Osteoblast (primary cell): ENCODE measurements around the gene DNAJC12. TPM values are rescaled to one million over a fixed set of nuclear protein-coding genes. Genes with fewer than 3 reads are reported as not detected.
A peak's percentile ranks its signal among the peaks of the same experiment; 100 is the strongest.

Experiments
- DNase-seq: peaks from one replicate; pipeline ENCODE4 v3.0.0; 2011; ENCODE audit warnings: low spot score, mixed read lengths; ENCODE audit not compliant: insufficient read length; ENCODE audit errors: missing footprints
- H2AFZ ChIP-seq: 2 replicates; pipeline ENCODE4 v1.6.0; 2011; ENCODE audit warnings: mild to moderate bottlenecking, low read length
- H3K27ac ChIP-seq: 2 replicates; pipeline ENCODE4 v1.5.1; 2011; ENCODE audit warnings: mild to moderate bottlenecking, low read depth, low read length, moderate library complexity
- H3K27me3 ChIP-seq: 2 replicates; pipeline ENCODE4 v1.6.0; 2012; ENCODE audit warnings: mild to moderate bottlenecking, control low read depth, inconsistent platforms, low read length, moderate library complexity; ENCODE audit not compliant: insufficient read depth
- H3K36me3 ChIP-seq: 2 replicates; pipeline ENCODE4 v1.5.1; 2011; ENCODE audit warnings: mild to moderate bottlenecking, low read length, control low read depth, moderate library complexity; ENCODE audit not compliant: insufficient read depth
- H3K4me1 ChIP-seq: 2 replicates; pipeline ENCODE4 v1.5.1; 2011; ENCODE audit warnings: mild to moderate bottlenecking, low read length, control low read depth, moderate library complexity; ENCODE audit not compliant: insufficient read depth
- H3K4me2 ChIP-seq: 2 replicates; pipeline ENCODE4 v1.6.0; 2011; ENCODE audit warnings: mild to moderate bottlenecking, low read length; ENCODE audit not compliant: insufficient read depth
- H3K4me3 ChIP-seq: fragments of 200-600 bp; sonication (generic); 3 replicates; pipeline ENCODE4 v1.5.1; 2012; ENCODE audit warnings: mild to moderate bottlenecking, low read length, inconsistent platforms; ENCODE audit not compliant: insufficient read depth
- H3K79me2 ChIP-seq: 2 replicates; pipeline ENCODE4 v1.6.0; 2012; ENCODE audit warnings: mild to moderate bottlenecking, low read length, control low read depth, inconsistent platforms; ENCODE audit not compliant: insufficient read depth
- H3K9me3 ChIP-seq: 2 replicates; pipeline ENCODE4 v1.5.1; 2011; ENCODE audit warnings: low read depth, low read length, control low read depth
- H4K20me1 ChIP-seq: 2 replicates; pipeline ENCODE4 v1.6.0; 2012; ENCODE audit warnings: mild to moderate bottlenecking, low read length, control low read depth; ENCODE audit not compliant: insufficient read depth
- total RNA-seq: library from RNA; depleted of rRNA; stranded (reverse); fragments of >200 nt; gene quantifications from 2 replicates; pipeline ENCODE4 v1.2.3, GENCODE V29; 2012
- TF ChIP-seq, protein P1 (sequence below): IDR thresholded peaks from 2 replicates; pipeline ENCODE4 v1.5.1; 2011; ENCODE audit warnings: mild to moderate bottlenecking, low read depth, low read length, moderate library complexity; ENCODE audit errors: extremely low read depth

DNAJC12 gene
- total RNA-seq, 1 donor: 4.0 TPM

DNA sequence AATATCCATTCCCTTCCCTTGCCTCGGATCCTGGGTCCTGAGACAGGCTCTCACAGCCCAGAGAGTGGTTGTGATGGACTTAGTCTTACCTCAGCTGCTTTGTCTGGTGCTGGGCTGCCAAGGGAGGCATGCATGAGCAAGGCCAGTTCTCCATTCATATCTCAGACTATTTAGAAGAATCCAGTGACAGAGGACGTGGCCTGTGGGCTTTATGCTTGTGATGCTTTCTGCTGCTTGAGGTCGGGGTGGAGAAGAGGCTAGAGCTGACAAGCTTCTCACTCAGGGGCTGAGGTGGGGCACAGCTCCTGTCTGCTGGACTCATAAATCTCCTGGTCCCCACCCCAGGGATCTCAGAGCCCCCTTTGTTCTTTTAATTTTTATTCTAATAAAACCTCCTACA lies 66.8 kb downstream of the DNAJC12 start:
- Histone ChIP-seq H2AFZ (no peak overlapping the region), H3K4me2 (no peak overlapping the region), H4K20me1 (no peaks in the 10 kb centered on the region), H3K4me1 (no peaks in the 10 kb centered on the region), H3K27me3 (peaks cover 6% of the 10 kb centered on the region), H3K36me3 (no peaks in the 10 kb centered on the region), H3K27ac (no peak overlapping the region), H3K79me2 (no peaks in the 10 kb centered on the region), H3K4me3 (no peak overlapping the region), H3K9me3 (no peaks in the 10 kb centered on the region)
- no peak for DNase-seq
- TF ChIP-seq, protein P1, sequence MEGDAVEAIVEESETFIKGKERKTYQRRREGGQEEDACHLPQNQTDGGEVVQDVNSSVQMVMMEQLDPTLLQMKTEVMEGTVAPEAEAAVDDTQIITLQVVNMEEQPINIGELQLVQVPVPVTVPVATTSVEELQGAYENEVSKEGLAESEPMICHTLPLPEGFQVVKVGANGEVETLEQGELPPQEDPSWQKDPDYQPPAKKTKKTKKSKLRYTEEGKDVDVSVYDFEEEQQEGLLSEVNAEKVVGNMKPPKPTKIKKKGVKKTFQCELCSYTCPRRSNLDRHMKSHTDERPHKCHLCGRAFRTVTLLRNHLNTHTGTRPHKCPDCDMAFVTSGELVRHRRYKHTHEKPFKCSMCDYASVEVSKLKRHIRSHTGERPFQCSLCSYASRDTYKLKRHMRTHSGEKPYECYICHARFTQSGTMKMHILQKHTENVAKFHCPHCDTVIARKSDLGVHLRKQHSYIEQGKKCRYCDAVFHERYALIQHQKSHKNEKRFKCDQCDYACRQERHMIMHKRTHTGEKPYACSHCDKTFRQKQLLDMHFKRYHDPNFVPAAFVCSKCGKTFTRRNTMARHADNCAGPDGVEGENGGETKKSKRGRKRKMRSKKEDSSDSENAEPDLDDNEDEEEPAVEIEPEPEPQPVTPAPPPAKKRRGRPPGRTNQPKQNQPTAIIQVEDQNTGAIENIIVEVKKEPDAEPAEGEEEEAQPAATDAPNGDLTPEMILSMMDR: no peak

GRCh38 chr10:67770537-67770936 lies 67.5 kb downstream of the DNAJC12 start:
- H3K79me2 ChIP-seq: no peaks in the 10 kb centered on the region
- H3K4me3 ChIP-seq: no peak overlapping the region
- no peaks in the 10 kb centered on the region for H3K9me3 ChIP-seq
- H3K27me3 ChIP-seq: peaks cover 6% of the 10 kb centered on the region
- no peak for DNase-seq
- H3K27ac ChIP-seq: no peak overlapping the region
- H3K4me1 ChIP-seq: no peaks in the 10 kb centered on the region
- TF ChIP-seq, protein P1: no peak
- no peaks in the 10 kb centered on the region for H4K20me1 ChIP-seq
- H3K36me3 ChIP-seq: no peaks in the 10 kb centered on the region
- H3K4me2 ChIP-seq: no peak overlapping the region
- no peak overlapping the region for H2AFZ ChIP-seq

DNA sequence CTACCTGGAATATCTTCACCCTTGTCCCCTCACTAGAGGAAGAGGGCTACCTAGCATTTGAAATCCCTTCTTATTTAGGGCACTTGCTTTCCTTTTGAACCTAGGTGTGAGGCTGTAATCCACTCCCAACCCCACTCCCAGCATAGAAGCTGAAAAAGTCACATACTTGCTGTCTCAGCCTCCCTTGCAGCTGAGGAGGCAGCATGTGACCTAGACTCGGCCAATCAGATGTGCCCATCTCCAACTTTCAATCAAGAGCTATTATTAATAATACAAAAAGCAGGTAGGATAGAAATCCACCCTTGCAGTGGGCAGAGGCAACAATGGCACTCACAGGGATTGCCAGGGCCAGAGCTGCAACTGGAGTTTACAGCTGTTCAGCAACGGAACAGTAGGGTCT lies 70.7 kb downstream of the DNAJC12 start:
- Histone ChIP-seq H2AFZ (no peak overlapping the region), H3K4me1 (no peaks in the 10 kb centered on the region), H3K27me3 (peaks cover 6% of the 10 kb centered on the region), H3K9me3 (no peaks in the 10 kb centered on the region), H3K79me2 (no peaks in the 10 kb centered on the region), H3K36me3 (no peaks in the 10 kb centered on the region), H4K20me1 (no peaks in the 10 kb centered on the region), H3K27ac (no peak overlapping the region), H3K4me3 (no peak overlapping the region), H3K4me2 (no peak overlapping the region)
- DNase-seq: no peak
- TF ChIP-seq, protein P1: no peak

GRCh38 chr10:67764012-67764822 lies 73.8 kb downstream of the DNAJC12 start:
- Histone ChIP-seq H3K27me3 (no peaks in the 10 kb centered on the region), H2AFZ (peak overlapping the region; percentile 97), H4K20me1 (no peaks in the 10 kb centered on the region), H3K4me2 (peak overlapping the region; percentile 96), H3K79me2 (no peaks in the 10 kb centered on the region), H3K4me1 (no peaks in the 10 kb centered on the region), H3K36me3 (no peaks in the 10 kb centered on the region), H3K4me3 (peak overlapping the region; percentile 97), H3K9me3 (no peaks in the 10 kb centered on the region), H3K27ac (peak overlapping the region; percentile 72)
- DNase-seq: peak; percentile 87
- TF ChIP-seq, protein P1: no peak
